Activated naive CD4-positive, alpha-beta T cell treated with anti-CD3 and anti-CD28 coated beads for 36 hours (primary cell): ENCODE data around the gene ELF1. TPM values are rescaled to one million over a fixed set of nuclear protein-coding genes. Genes with fewer than 3 reads are reported as not detected.
"Not testable (repeated sequence)": the region's sequence is repeated elsewhere in the genome, so short reads cannot be mapped to it uniquely, and the experiment has no call there.

Source experiments
- CTCF ChIA-PET: fragments of 350-600 bp; sonication (Branson Sonifier 250); formaldehyde crosslinking; loops from one replicate; lab custom pipeline; 2021; ENCODE audit warnings: antibody characterized with exemption; lab: Charles Lee
- DNase-seq: peaks from one replicate; pipeline ENCODE4 v3.0.0-alpha.2; 2020
- H3K27ac Mint-ChIP-seq: one replicate; pipeline ENCODE4 v1.8.0; 2021; ENCODE audit warnings: mild to moderate bottlenecking, mixed read lengths
- H3K27me3 Mint-ChIP-seq: one replicate; pipeline ENCODE4 v1.8.0; 2021; ENCODE audit warnings: low read depth, mixed read lengths
- H3K36me3 Mint-ChIP-seq: one replicate; pipeline ENCODE4 v1.8.0; 2021; ENCODE audit warnings: low read depth, mixed read lengths
- H3K4me1 Mint-ChIP-seq: one replicate; pipeline ENCODE4 v1.8.0; 2021; ENCODE audit warnings: low read depth, mixed read lengths
- H3K4me3 Mint-ChIP-seq: one replicate; pipeline ENCODE4 v1.8.0; 2021; ENCODE audit warnings: mild to moderate bottlenecking, moderate library complexity, mixed read lengths
- H3K9me3 Mint-ChIP-seq: one replicate; pipeline ENCODE4 v1.8.0; 2021; ENCODE audit warnings: mixed read lengths
- intact Hi-C: fragments of 100-400 bp; cut with micrococcal nuclease; formaldehyde crosslinking; loops from one replicate; pipeline ENCODE4 v1.15.1; 2023
- total RNA-seq, 2 experiments: library from RNA; stranded (reverse); gene quantifications; one replicate each; pipeline ENCODE4 v1.2.3, GENCODE V29; 2021

ELF1 gene
- total RNA-seq, 2 experiments from 2014 or later: 61.7 to 62.3 TPM

- peak overlapping the region; percentile 100 for H3K27ac Mint-ChIP-seq
These were observed 39.9 kb downstream of the ELF1 start for GRCh38 chr13:40979232-40979631.

GRCh38 chr13:40978109-40978508 lies 41.0 kb downstream of the ELF1 start:
- H3K36me3 Mint-ChIP-seq: peaks cover 30% of the 10 kb centered on the region
- intact Hi-C loops: loop anchor here (10.0 kb wide), 1 partner anchor 937 kb away; no protein-coding TSS in a partner anchor
- not testable (repeated sequence) for H3K27me3 Mint-ChIP-seq, H3K9me3 Mint-ChIP-seq
- H3K4me1 Mint-ChIP-seq: peaks cover 63% of the 10 kb centered on the region
- H3K27ac Mint-ChIP-seq: peak overlapping the region; percentile 100
- peak; percentile 50 for DNase-seq
- peak overlapping the region; percentile 90 for H3K4me3 Mint-ChIP-seq
- CTCF ChIA-PET: interaction anchor here (0.6 to 2.4 kb wide), 8 partner anchors 10 to 192 kb away, joined by 3 to 8 read pairs (median 6); partner anchors contain the start of gene ELF1

More at GRCh38 chr13:40979232-40979631, 39.9 kb downstream of the ELF1 start:
- CTCF ChIA-PET: interaction anchor here (0.8 to 2.4 kb wide), 11 partner anchors 9 to 202 kb away, joined by 3 to 8 read pairs (median 4); partner anchors contain the start of gene ELF1
- Mint-ChIP-seq H3K27me3 (no peaks in the 10 kb centered on the region), H3K4me3 (peak overlapping the region; percentile 90), H3K9me3 (no peaks in the 10 kb centered on the region), H3K36me3 (peaks cover 30% of the 10 kb centered on the region), H3K4me1 (peaks cover 64% of the 10 kb centered on the region)
- intact Hi-C loops: loop anchor here (10.0 kb wide), 1 partner anchor 936 kb away; no protein-coding TSS in a partner anchor
- DNase-seq: no peak

GRCh38 chr13:40975441-40975840 lies 43.7 kb downstream of the ELF1 start:
- no peaks in the 10 kb centered on the region for H3K27me3 Mint-ChIP-seq
- CTCF ChIA-PET: interaction anchor here (0.9 to 4.0 kb wide), 7 partner anchors 14 to 198 kb away, joined by 3 to 26 read pairs (median 4); no protein-coding TSS in a partner anchor
- intact Hi-C loops: loop anchor here (2.0 to 10.0 kb wide), 4 partner anchors 55 to 939 kb away; no protein-coding TSS in a partner anchor
- H3K4me3 Mint-ChIP-seq: no peak overlapping the region
- H3K27ac Mint-ChIP-seq: peak overlapping the region; percentile 94
- DNase-seq: no peak
- H3K36me3 Mint-ChIP-seq: peaks cover 22% of the 10 kb centered on the region
- H3K4me1 Mint-ChIP-seq: peaks cover 81% of the 10 kb centered on the region
- no peaks in the 10 kb centered on the region for H3K9me3 Mint-ChIP-seq

DNA sequence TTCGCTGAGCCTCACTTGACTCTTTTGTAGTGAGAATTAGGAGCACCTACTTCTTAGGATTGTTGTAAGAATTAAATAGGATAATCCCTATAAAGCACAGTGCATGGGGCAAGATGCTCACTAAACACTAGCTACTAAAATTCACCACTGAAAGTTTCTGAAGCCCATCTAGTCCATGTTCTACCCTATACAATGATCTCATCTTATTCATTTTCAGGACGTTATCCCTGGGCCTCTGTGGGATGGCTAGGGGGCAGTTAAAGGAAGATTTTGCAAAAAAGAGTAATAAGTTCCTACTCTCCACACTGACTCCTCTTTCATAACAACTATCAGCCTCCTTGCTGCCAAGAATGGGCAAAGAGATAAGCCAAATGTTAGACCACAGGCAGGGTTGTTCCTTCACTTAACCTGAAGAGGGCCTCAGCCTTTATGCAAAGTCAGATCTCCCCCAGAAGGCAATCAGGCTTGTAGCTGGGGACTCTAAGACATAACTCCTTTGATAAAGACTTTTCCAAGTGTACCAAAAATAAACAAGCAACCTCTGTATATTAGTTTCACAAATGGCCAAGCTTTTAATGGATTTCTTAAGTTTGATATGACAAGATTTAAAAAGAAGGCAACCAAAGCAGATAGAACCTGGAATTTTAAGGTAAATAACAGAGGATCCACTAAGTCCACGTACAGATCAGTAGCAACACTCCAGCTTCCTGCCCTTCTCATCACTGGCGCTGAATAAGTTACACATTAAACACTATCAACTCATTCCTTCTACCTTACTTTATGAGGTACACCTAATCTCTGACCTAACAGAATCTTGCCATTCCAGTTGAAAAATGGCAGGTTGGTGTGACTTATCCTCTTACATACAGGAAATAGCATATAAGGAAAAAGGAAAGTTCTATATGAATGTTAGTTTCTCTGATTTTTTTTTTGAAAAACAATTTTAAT lies 44.4 kb downstream of the ELF1 start:
- Mint-ChIP-seq H3K4me3 (peak overlapping the region; percentile 36), H3K4me1 (peaks cover 83% of the 10 kb centered on the region), H3K27me3 (no peaks in the 10 kb centered on the region), H3K36me3 (peaks cover 19% of the 10 kb centered on the region), H3K27ac (peak overlapping the region; percentile 94), H3K9me3 (no peaks in the 10 kb centered on the region)
- CTCF ChIA-PET: interaction anchor here (0.6 to 4.0 kb wide), 21 partner anchors 10 to 298 kb away, joined by 3 to 26 read pairs (median 4); partner anchors contain the start of genes ELF1 and WBP4
- peak; percentile 63 for DNase-seq
- intact Hi-C loops: loop anchor here (1.0 to 10.0 kb wide), 5 partner anchors 8 to 940 kb away; no protein-coding TSS in a partner anchor

DNA sequence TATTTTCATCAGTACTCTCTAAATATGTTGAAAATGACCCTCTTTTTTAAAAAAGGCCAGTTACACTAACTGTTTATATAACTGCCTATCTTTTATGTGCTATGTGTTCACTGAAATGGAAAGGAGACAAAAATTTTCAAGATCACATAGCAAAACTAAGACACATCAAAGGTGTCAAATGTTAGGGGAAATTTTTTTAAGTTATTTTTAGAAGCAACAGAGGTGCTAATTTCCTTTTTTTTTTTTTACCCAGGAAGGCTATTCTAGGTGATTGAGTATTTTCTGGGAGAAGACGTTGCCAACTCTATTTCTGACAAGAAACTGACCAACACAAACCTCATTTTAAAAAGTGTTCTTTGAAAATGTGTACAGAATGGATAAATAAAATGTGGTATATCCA lies 45.7 kb downstream of the ELF1 start:
- intact Hi-C loops: loop anchor here (10.0 kb wide), 1 partner anchor 941 kb away; no protein-coding TSS in a partner anchor
- no peak for DNase-seq
- H3K9me3 Mint-ChIP-seq: no peaks in the 10 kb centered on the region
- CTCF ChIA-PET: interaction anchor here (0.7 to 4.0 kb wide), 8 partner anchors 11 to 764 kb away, joined by 3 to 26 read pairs (median 4); partner anchors contain the start of gene ELF1
- H3K4me1 Mint-ChIP-seq: peaks cover 91% of the 10 kb centered on the region
- H3K4me3 Mint-ChIP-seq: peak overlapping the region; percentile 50
- H3K27me3 Mint-ChIP-seq: no peaks in the 10 kb centered on the region
- peak overlapping the region; percentile 91 for H3K27ac Mint-ChIP-seq
- peaks cover 14% of the 10 kb centered on the region for H3K36me3 Mint-ChIP-seq

DNA sequence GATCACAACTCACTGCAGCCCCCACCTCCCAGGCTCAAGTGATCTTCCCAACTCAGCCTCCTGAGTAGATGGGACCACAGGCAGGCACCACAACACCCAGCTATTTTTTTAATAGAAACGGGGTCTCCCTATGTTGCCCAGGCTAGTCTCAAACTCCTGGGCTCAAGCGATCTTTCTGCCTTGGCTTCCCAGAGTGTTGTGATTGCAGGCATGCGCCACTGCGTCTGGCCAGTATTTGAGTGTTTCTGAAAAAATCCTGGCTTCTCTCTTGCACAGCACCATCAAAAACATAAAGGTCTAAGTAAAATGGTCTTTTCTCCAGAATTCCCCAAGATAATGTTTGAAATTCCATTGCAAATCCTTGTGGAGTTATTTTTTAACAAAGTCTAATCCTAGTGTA lies 47.8 kb downstream of the ELF1 start:
- peaks cover 93% of the 10 kb centered on the region for H3K4me1 Mint-ChIP-seq
- DNase-seq: no peak
- intact Hi-C loops: loop anchor here (10.0 kb wide), 1 partner anchor 943 kb away; no protein-coding TSS in a partner anchor
- H3K4me3 Mint-ChIP-seq: no peak overlapping the region
- no peaks in the 10 kb centered on the region for H3K27me3 Mint-ChIP-seq
- peaks cover 1% of the 10 kb centered on the region for H3K36me3 Mint-ChIP-seq
- H3K9me3 Mint-ChIP-seq: no peaks in the 10 kb centered on the region
- CTCF ChIA-PET: interaction anchor here (0.7 to 4.0 kb wide), 2 partner anchors 9 to 83 kb away, joined by 4 to 26 read pairs; no protein-coding TSS in a partner anchor
- H3K27ac Mint-ChIP-seq: peak overlapping the region; percentile 91

DNA sequence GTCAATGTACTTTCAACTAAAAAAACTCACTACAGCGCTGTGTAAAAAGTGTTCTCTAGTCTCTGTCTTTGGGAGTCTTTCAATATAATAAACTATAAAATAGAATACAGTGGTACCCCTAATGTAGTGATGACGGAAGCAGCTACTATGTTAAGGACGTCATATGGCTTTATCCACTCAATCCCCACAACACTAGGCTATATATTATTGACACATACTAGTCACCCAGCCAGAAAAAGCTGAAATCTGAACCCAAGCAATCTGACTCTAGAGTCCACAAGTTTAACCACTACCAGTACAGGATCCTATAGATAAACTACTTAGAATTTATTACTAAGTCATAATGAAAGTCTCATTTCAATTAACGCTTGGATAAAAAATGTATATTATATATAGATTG lies 48.3 kb downstream of the ELF1 start:
- Mint-ChIP-seq H3K9me3 (no peaks in the 10 kb centered on the region), H3K27ac (peak overlapping the region; percentile 56), H3K4me1 (peaks cover 92% of the 10 kb centered on the region), H3K4me3 (peak overlapping the region; percentile 30), H3K27me3 (no peaks in the 10 kb centered on the region), H3K36me3 (no peaks in the 10 kb centered on the region)
- intact Hi-C loops: loop anchor here (10.0 kb wide), 1 partner anchor 944 kb away; no protein-coding TSS in a partner anchor
- CTCF ChIA-PET: interaction anchor here (0.7 to 1.2 kb wide), 3 partner anchors 10 to 41 kb away, joined by 4 to 8 read pairs (median 5); no protein-coding TSS in a partner anchor
- no peak for DNase-seq

GRCh38 chr13:40969169-40969901 lies 49.8 kb downstream of the ELF1 start:
- no peaks in the 10 kb centered on the region for H3K36me3 Mint-ChIP-seq
- CTCF ChIA-PET: interaction anchor here (0.7 to 1.2 kb wide), 7 partner anchors 8 to 1176 kb away, joined by 3 to 8 read pairs (median 4); no protein-coding TSS in a partner anchor
- intact Hi-C loops: no loop called here
- H3K4me3 Mint-ChIP-seq: peak overlapping the region; percentile 26
- peak; percentile 68 for DNase-seq
- no peaks in the 10 kb centered on the region for H3K27me3 Mint-ChIP-seq
- H3K27ac Mint-ChIP-seq: peak overlapping the region; percentile 77
- H3K4me1 Mint-ChIP-seq: peaks cover 90% of the 10 kb centered on the region
- no peaks in the 10 kb centered on the region for H3K9me3 Mint-ChIP-seq

GRCh38 chr13:40968416-40969000 lies 50.6 kb downstream of the ELF1 start:
- Mint-ChIP-seq H3K9me3 (no peaks in the 10 kb centered on the region), H3K4me1 (peaks cover 92% of the 10 kb centered on the region), H3K27ac (no peak overlapping the region), H3K4me3 (no peak overlapping the region), H3K27me3 (no peaks in the 10 kb centered on the region), H3K36me3 (no peaks in the 10 kb centered on the region)
- no peak for DNase-seq
- intact Hi-C loops: no loop called here
- CTCF ChIA-PET: interaction anchor here (0.7 to 1.0 kb wide), 4 partner anchors 39 to 1175 kb away, joined by 3 to 4 read pairs (median 4); no protein-coding TSS in a partner anchor

DNA sequence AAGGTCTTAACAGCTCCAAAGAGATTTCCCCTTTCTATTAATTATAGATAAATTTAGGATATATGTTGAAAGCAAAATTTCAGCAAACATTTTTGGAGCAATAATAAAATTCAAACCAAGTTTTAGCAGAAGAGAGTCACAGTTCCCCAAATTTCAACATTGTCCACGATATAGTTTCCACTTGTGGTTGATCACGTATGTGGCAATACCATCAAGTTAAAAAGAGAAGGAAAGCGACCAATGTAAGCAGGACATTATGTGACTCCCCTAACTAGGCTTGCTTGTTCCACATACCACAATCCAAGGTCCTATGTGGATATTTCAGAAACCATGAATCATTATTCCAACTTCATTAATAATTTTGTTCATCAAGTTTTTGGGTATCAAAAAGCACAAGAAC lies 52.8 kb downstream of the ELF1 start:
- no peak for DNase-seq
- H3K36me3 Mint-ChIP-seq: peaks cover 3% of the 10 kb centered on the region
- no peak overlapping the region for H3K4me3 Mint-ChIP-seq
- no peaks in the 10 kb centered on the region for H3K9me3 Mint-ChIP-seq
- peaks cover 91% of the 10 kb centered on the region for H3K4me1 Mint-ChIP-seq
- intact Hi-C loops: no loop called here
- CTCF ChIA-PET: interaction anchor here (0.5 kb wide), 1 partner anchor 14 kb away, joined by 4 read pairs; no protein-coding TSS in a partner anchor
- no peaks in the 10 kb centered on the region for H3K27me3 Mint-ChIP-seq
- H3K27ac Mint-ChIP-seq: no peak overlapping the region

DNA sequence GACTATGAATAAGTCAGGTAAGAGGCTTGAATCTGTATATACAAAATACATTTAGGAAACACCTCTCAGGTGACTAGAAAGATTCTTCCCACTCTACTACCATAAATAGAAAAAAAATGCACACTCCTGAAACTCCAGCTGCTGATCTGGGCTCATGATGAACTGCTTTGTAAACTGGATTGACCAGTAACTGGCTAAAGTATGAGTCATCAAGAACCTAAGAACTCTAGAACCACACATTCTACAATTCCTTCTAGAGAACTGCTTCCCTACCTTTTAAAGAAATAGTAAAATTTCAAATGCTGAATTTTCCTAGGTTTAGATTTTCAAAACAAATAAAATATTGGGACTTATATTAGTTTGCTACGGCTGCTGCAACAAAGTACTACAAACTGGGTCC lies 55.2 kb downstream of the ELF1 start:
- H3K9me3 Mint-ChIP-seq: no peaks in the 10 kb centered on the region
- CTCF ChIA-PET: interaction anchor here (0.6 to 1.4 kb wide), 4 partner anchors 11 to 905 kb away, joined by 3 to 6 read pairs (median 3); no protein-coding TSS in a partner anchor
- no peaks in the 10 kb centered on the region for H3K27me3 Mint-ChIP-seq
- intact Hi-C loops: loop anchor here (1.0 kb wide), 1 partner anchor 8 kb away; no protein-coding TSS in a partner anchor
- DNase-seq: no peak
- peak overlapping the region; percentile 60 for H3K27ac Mint-ChIP-seq
- peaks cover 81% of the 10 kb centered on the region for H3K4me1 Mint-ChIP-seq
- no peak overlapping the region for H3K4me3 Mint-ChIP-seq
- H3K36me3 Mint-ChIP-seq: peaks cover 5% of the 10 kb centered on the region
